ENCODE results near the gene CNR1. TPM values are rescaled to one million over a fixed set of nuclear protein-coding genes. Genes with fewer than 3 reads are reported as not detected.

The CNR1 gene
- total and polyA plus RNA-seq, 2 of the 4 experiments (the other 2 are of a cell fraction): not detected

DNA sequence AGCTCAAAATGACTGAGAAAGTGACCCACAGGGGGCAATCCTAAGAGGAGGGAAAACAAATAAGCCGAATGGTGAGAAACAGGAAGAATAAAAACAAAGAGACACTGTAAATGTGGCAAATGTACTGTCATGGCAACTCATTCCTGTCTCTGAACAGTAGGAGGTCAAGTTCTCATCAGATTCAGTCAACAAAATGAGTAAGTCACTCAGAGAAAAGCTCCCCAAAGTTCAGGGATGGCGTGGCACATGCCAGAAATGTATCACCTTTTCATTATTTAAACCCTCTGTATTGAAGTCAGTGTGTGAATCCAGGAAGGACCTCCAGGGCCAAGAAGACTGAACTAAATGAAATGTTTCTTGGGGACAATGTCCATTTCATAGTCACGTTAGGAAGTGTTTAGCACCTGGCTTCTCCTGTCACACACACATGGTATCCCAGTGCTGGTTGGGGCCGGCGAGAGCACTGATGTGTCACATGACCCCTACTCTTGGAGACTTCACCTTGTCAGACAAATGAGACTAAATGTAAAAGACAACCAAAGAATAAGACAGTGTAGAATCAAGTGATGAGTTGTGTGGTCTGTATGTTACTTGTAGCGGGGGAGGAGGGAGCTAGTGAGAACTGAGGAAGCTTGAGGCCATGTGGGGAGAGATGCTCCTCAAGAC lies 20.7 kb downstream of the CNR1 start:
- Histone ChIP-seq H3K9me3 (ENCODE audit: control insufficient read depth, insufficient read depth, low read length) (no peaks in the 10 kb centered on the region), H3K27me3 (ENCODE audit: control insufficient read depth, insufficient read depth, low read length) (no peaks in the 10 kb centered on the region), H3K23ac (ENCODE audit: low read depth, low read length) (no peak overlapping the region), H3K9ac (ENCODE audit: low read depth, low read length) (no peak overlapping the region), H4K5ac (ENCODE audit: low read depth, low read length) (no peak overlapping the region), H2AK9ac (replicated peaks; ENCODE audit: low read depth, low read length, poor library complexity) (no peak overlapping the region), H3K4me1 (ENCODE audit: control insufficient read depth, insufficient read depth, low read length) (no peaks in the 10 kb centered on the region), H3K56ac (ENCODE audit: extremely low read depth, insufficient read depth, low read length) (no peak overlapping the region), H3K36me3 (ENCODE audit: control insufficient read depth, insufficient read depth, low read length) (no peaks in the 10 kb centered on the region), H3K27ac (ENCODE audit: insufficient read depth, low read length) (no peak overlapping the region), H3K18ac (ENCODE audit: low read depth, low read length) (no peak overlapping the region), H3K4me2 (ENCODE audit: low read depth, low read length) (no peak overlapping the region), H2BK120ac (ENCODE audit: low read depth, low read length) (no peak overlapping the region), H3K14ac (replicated peaks; ENCODE audit: low read depth, low read length) (no peak overlapping the region), H3K4ac (ENCODE audit: low read depth, low read length) (no peak overlapping the region), H3K4me3 (ENCODE audit: insufficient read depth, low read depth, low read length) (no peak overlapping the region), H2AFZ (replicated peaks; ENCODE audit: low read length, poor library complexity) (no peak overlapping the region), H2BK20ac (ENCODE audit: low read depth, low read length) (no peak overlapping the region), H4K91ac (ENCODE audit: insufficient read depth, low read depth, low read length) (no peak overlapping the region), H2AK5ac (ENCODE audit: low read depth, low read length) (no peak overlapping the region), H4K20me1 (ENCODE audit: insufficient read depth, low read length) (no peaks in the 10 kb centered on the region), H2BK15ac (ENCODE audit: low read depth, low read length) (no peak overlapping the region), H3K79me1 (ENCODE audit: low read depth in 1 of 2, low read length in 2 of 2) (no peaks in the 10 kb centered on the region), H2BK5ac (ENCODE audit: low read depth, low read length, poor library complexity, severe bottlenecking) (no peak overlapping the region), H3K9me1 (ENCODE audit: insufficient read depth, low read length) (no peaks in the 10 kb centered on the region), H4K8ac (ENCODE audit: low read depth in 2 of 2, low read length in 2 of 2) (no peak overlapping the region)
- ChIA-PET CTCF (no interaction called here), POLR2A (ENCODE audit: unreplicated experiment) (no interaction called here)
- TF ChIP-seq, protein P1, sequence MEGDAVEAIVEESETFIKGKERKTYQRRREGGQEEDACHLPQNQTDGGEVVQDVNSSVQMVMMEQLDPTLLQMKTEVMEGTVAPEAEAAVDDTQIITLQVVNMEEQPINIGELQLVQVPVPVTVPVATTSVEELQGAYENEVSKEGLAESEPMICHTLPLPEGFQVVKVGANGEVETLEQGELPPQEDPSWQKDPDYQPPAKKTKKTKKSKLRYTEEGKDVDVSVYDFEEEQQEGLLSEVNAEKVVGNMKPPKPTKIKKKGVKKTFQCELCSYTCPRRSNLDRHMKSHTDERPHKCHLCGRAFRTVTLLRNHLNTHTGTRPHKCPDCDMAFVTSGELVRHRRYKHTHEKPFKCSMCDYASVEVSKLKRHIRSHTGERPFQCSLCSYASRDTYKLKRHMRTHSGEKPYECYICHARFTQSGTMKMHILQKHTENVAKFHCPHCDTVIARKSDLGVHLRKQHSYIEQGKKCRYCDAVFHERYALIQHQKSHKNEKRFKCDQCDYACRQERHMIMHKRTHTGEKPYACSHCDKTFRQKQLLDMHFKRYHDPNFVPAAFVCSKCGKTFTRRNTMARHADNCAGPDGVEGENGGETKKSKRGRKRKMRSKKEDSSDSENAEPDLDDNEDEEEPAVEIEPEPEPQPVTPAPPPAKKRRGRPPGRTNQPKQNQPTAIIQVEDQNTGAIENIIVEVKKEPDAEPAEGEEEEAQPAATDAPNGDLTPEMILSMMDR (conservative IDR thresholded peaks at IDR 0.05; ENCODE audit: low read depth, low read length): no peak
- no peak for TF ChIP-seq RFX5 (IDR thresholded peaks at IDR 0.05; ENCODE audit: low read depth, low read length)
- no peak for TF ChIP-seq CHD1 (IDR thresholded peaks at IDR 0.05; ENCODE audit: low read depth, low read length)
- TF ChIP-seq CEBPB (IDR thresholded peaks at IDR 0.05; ENCODE audit: low read depth, low read length): no peak
- TF ChIP-seq, protein P2, sequence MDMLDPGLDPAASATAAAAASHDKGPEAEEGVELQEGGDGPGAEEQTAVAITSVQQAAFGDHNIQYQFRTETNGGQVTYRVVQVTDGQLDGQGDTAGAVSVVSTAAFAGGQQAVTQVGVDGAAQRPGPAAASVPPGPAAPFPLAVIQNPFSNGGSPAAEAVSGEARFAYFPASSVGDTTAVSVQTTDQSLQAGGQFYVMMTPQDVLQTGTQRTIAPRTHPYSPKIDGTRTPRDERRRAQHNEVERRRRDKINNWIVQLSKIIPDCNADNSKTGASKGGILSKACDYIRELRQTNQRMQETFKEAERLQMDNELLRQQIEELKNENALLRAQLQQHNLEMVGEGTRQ (IDR thresholded peaks at IDR 0.05; ENCODE audit: low read depth, low read length): no peak
- TF ChIP-seq MXI1 (IDR thresholded peaks at IDR 0.05; ENCODE audit: borderline replicate concordance, low read depth, low read length): no peak
- TF ChIP-seq FOS (IDR thresholded peaks at IDR 0.05; ENCODE audit: low read depth, low read length): no peak
- TF ChIP-seq SMC3 (IDR thresholded peaks at IDR 0.05; ENCODE audit: low read depth, low read length): no peak
- dilution Hi-C loops (cut with HindIII; ENCODE audit: low sequenced_read_pairs, unreplicated experiment): no loop called here
- ATAC-seq (ENCODE audit: low read depth) (no peak), DNase-seq (no peak)
- intact Hi-C loops (cut with micrococcal nuclease): no loop called here
- WGBS, 2 experiments (ENCODE audit: extremely low coverage in 2 of 2, insufficient read length in 1 of 2): 27% methylated on average over 1 of the region's 6 CpGs; no CpG with 5 or more reads in 1 of the 2 experiments
- no TSS peak for BruUV-seq (replicated peaks)
- in situ Hi-C loops (cut with MboI; ENCODE audit: low sequenced_read_pairs): no loop called here
